ENCODE data around the gene KRTAP1-3.
"Not testable (repeated sequence)": the region's sequence is repeated elsewhere in the genome, so short reads cannot be mapped to it uniquely, and the experiment has no call there.

GRCh38 chr17:41034346-41034935, at the start of gene KRTAP1-3:
- not testable (repeated sequence) for TF ChIP-seq CTCF, POLR2A (IDR thresholded peaks at IDR 0.05)

Data from esophagus squamous epithelium (tissue), 4 donors.